PFSK-1 (cell line): Measurements from ENCODE around the gene TPX2.

ENCODE experiments used
- FOXP2 ChIP-seq: optimal IDR thresholded peaks from 2 replicates; pipeline ENCODE3; 2011; ENCODE audit warnings: borderline replicate concordance, control low read depth, inconsistent platforms; ENCODE audit not compliant: insufficient read depth; ENCODE audit errors: extremely low read length, extremely low read depth
- POLR2AphosphoS5 ChIP-seq: IDR thresholded peaks from 2 replicates; pipeline ENCODE4 v1.6.1; 2012; ENCODE audit warnings: low read depth, mild to moderate bottlenecking, control low read depth, low read length, moderate library complexity
- SIN3A ChIP-seq: IDR thresholded peaks from 2 replicates; pipeline ENCODE4 v1.6.1; 2012; ENCODE audit warnings: mild to moderate bottlenecking, low read length, moderate library complexity, borderline replicate concordance; ENCODE audit not compliant: insufficient read depth
- TAF1 ChIP-seq: IDR thresholded peaks from 2 replicates; pipeline ENCODE4 v1.6.1; 2012; ENCODE audit warnings: low read length, control low read depth, borderline replicate concordance; ENCODE audit not compliant: insufficient read depth
- TF ChIP-seq, protein P1 (sequence below), 2 experiments: IDR thresholded peaks; 2 replicates each; pipeline versions ENCODE4 v1.6.1 to v1.8.0; 2011 to 2012; ENCODE audit warnings: low read depth in 2 of 2, low read length in 2 of 2, control low read depth in 1 of 2, inconsistent platforms in 1 of 2, mild to moderate bottlenecking in 1 of 2, moderate library complexity in 1 of 2; ENCODE audit not compliant: insufficient read depth in 1 of 2

TPX2 gene

DNA sequence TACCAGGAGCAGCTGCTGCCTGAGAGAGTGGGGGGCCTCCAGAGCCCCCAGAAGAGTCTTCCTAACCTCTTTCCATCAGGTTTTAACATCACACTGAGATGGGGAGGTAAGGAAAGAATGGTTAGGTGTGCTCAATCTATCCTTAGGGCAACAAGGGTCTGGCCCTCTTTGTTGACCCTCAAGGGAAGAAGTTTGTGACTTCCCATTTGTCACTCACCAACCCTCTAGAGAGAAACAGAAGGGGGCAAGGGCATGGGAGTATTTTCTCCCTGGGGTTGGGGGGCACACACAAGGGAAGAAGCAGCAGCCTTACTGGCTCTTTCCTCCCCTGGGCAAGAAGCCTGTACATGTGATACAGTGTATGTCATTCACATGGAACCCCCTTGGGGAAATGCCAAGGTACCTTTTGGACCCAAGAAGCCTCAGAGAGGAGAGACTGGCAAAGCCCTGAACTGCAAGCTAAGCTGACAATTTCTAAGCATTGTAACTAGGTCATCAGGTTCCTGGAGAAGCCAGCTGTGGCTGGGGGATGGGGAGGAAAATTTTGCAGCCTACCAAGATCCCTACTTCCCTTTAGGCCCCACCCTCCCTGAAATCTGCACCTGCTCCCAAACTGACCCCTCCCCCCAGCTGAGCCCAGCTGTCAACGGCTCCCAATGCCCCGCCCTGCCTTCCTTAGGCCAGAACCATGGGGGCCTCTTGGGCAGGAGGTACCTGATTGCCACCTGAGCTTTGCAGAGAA lies 30.9 kb upstream of the TPX2 start:
- no peak for TF ChIP-seq FOXP2
- TF ChIP-seq TAF1: no peak
- TF ChIP-seq SIN3A: no peak
- no peak for TF ChIP-seq POLR2AphosphoS5
- TF ChIP-seq, protein P1, sequence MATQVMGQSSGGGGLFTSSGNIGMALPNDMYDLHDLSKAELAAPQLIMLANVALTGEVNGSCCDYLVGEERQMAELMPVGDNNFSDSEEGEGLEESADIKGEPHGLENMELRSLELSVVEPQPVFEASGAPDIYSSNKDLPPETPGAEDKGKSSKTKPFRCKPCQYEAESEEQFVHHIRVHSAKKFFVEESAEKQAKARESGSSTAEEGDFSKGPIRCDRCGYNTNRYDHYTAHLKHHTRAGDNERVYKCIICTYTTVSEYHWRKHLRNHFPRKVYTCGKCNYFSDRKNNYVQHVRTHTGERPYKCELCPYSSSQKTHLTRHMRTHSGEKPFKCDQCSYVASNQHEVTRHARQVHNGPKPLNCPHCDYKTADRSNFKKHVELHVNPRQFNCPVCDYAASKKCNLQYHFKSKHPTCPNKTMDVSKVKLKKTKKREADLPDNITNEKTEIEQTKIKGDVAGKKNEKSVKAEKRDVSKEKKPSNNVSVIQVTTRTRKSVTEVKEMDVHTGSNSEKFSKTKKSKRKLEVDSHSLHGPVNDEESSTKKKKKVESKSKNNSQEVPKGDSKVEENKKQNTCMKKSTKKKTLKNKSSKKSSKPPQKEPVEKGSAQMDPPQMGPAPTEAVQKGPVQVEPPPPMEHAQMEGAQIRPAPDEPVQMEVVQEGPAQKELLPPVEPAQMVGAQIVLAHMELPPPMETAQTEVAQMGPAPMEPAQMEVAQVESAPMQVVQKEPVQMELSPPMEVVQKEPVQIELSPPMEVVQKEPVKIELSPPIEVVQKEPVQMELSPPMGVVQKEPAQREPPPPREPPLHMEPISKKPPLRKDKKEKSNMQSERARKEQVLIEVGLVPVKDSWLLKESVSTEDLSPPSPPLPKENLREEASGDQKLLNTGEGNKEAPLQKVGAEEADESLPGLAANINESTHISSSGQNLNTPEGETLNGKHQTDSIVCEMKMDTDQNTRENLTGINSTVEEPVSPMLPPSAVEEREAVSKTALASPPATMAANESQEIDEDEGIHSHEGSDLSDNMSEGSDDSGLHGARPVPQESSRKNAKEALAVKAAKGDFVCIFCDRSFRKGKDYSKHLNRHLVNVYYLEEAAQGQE (IDR thresholded peaks at IDR 0.05; ENCODE audit: insufficient read depth in 1 of 2, low read depth in 2 of 2, low read length in 2 of 2): no peak

DNA sequence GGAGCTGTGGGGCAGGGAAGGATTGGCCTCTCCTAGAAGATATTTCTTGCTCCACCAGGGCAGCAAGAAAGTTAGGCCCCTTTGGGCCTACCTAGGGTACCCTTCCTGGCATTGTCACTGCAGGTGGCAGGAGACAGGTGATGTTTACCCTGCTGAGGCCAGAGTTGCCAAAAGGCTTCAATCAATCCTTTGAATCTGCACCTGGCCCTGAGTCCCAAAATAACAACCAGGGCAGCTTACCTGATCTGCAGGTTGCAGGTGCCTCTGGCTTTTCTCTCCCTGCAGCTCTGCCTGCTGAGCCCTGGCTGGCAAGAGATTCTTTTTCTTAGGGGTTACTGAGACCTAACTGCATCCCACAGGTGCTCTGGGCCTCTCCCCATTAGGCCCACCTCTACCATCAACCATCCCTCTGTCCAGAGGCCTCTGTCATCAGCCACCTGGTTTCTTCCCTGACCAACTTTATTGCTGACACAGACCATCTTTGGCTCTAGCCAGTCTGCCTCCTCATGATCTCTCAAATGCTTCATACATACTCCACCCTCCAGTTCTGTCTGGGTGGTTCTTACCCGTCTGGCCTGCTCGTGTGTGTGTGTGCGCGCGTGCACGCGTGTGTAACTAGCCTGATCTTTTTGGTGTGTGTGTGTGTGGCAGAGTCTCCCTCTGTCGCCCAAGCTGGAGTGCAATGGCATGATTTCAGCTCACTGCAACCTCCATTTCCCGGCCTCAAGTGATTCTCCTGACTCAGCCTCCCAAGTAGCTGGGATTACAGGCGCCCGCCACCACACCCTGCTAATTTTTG lies 30.2 kb upstream of the TPX2 start:
- TF ChIP-seq TAF1 (no peak), SIN3A (no peak), POLR2AphosphoS5 (no peak), FOXP2 (no peak)
- TF ChIP-seq, protein P1 (IDR thresholded peaks at IDR 0.05; ENCODE audit: insufficient read depth in 1 of 2, low read depth in 2 of 2, low read length in 2 of 2): no peak

- no peak for TF ChIP-seq SIN3A
- no peak for TF ChIP-seq POLR2AphosphoS5
- no peak for TF ChIP-seq TAF1
- TF ChIP-seq FOXP2: no peak
- TF ChIP-seq, protein P1 (IDR thresholded peaks at IDR 0.05; ENCODE audit: insufficient read depth in 1 of 2, low read depth in 2 of 2, low read length in 2 of 2): no peak
Measured at GRCh38 chr20:31709939-31710338, 29.2 kb upstream of the TPX2 start.

DNA sequence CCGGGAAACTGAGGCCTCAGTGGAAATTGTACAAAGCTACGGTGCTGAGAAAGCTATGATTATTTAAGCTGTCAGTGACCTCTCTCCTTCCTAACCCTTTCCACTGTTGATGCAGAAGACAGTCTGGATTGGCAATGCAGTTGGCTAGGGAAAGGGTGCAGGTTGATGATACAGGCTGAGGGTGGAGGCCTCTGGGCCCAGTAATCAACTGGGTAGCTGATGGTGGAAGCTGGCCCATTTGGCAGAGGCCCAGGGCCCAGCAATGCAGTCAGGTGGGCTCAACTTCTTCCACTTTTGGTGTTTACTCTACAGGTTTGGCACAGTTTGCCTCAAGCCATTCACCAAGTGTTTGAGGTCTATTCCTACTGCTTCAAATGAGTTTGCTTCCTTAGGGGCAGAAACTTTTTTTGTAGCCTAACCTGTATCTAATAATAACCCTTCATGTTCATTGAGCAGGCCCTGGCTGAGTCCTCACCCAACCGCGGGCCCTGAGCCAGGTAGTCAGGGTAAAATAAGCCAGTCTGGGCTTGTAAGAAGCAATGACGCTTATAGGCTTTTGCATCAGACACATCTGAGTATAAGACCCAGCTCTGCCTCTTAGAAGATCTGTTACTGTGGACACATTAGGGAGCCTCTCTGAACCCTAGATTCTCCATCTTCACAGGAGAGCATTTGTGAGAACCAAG lies 28.5 kb upstream of the TPX2 start:
- TF ChIP-seq FOXP2 (no peak), SIN3A (no peak), POLR2AphosphoS5 (no peak), TAF1 (no peak)
- TF ChIP-seq, protein P1 (IDR thresholded peaks at IDR 0.05; ENCODE audit: insufficient read depth in 1 of 2, low read depth in 2 of 2, low read length in 2 of 2): no peak
